Breast epithelium (tissue), 3 donors: ENCODE results near the gene SORCS3.

Experiments
- POLR2A ChIP-seq: fragments of 450-650 bp; IDR thresholded peaks from one replicate; pipeline ENCODE4 v1.6.1; 2016; ENCODE audit warnings: antibody characterized with exemption, mild to moderate bottlenecking, moderate library complexity
- POLR2AphosphoS5 ChIP-seq, 3 donors: sonication (generic); formaldehyde crosslinking; IDR thresholded peaks; one replicate each; pipeline ENCODE4 v1.6.1; 2017; ENCODE audit warnings: antibody characterized with exemption in 3 of 3
- TF ChIP-seq, protein P1 (sequence below), 3 donors: fragments of 450-650 bp; IDR thresholded peaks; one replicate each; pipeline ENCODE4 v1.5.1; 2016 to 2017; ENCODE audit warnings: antibody characterized with exemption in 3 of 3, mild to moderate bottlenecking in 3 of 3, moderate library complexity in 3 of 3

DNA sequence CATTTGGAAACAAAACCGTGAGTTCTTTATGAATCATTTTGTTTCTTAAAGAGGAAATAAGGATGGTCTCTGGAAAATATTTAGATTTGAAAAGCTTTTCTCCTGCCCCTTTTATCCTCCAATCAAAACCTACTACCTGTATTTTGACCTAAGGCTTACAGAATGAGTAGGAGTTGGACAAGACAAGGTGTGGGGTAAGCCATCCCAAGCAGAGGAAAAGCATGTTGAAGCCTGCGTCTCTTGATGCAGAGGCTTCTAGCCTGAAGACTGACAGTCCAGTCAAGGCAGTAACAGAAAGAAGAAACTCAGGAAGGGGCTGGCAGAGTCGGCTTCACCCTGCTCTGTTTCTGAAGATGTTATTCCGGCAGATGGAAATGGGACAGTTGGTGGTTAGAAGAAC is 551.1 kb downstream of the SORCS3 start:
- TF ChIP-seq, protein P1, sequence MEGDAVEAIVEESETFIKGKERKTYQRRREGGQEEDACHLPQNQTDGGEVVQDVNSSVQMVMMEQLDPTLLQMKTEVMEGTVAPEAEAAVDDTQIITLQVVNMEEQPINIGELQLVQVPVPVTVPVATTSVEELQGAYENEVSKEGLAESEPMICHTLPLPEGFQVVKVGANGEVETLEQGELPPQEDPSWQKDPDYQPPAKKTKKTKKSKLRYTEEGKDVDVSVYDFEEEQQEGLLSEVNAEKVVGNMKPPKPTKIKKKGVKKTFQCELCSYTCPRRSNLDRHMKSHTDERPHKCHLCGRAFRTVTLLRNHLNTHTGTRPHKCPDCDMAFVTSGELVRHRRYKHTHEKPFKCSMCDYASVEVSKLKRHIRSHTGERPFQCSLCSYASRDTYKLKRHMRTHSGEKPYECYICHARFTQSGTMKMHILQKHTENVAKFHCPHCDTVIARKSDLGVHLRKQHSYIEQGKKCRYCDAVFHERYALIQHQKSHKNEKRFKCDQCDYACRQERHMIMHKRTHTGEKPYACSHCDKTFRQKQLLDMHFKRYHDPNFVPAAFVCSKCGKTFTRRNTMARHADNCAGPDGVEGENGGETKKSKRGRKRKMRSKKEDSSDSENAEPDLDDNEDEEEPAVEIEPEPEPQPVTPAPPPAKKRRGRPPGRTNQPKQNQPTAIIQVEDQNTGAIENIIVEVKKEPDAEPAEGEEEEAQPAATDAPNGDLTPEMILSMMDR (IDR thresholded peaks at IDR 0.05), result no peak
- no peak for TF ChIP-seq POLR2A
- no peak for TF ChIP-seq POLR2AphosphoS5 (IDR thresholded peaks at IDR 0.05)
